HUES64 (cell line): ENCODE data around the gene MARK1.
A peak's percentile ranks its signal among the peaks of the same experiment; 100 is the strongest.
"Not testable (repeated sequence)": the region's sequence is repeated elsewhere in the genome, so short reads cannot be mapped to it uniquely, and the experiment has no call there.

ENCODE experiments used
- H3K27ac ChIP-seq: 2 replicates; pipeline ENCODE4 v1.7.0; 2013; ENCODE audit warnings: low read depth, low read length, inconsistent platforms
- H3K27me3 ChIP-seq: 2 replicates; pipeline ENCODE4 v1.6.1; 2013; ENCODE audit warnings: mild to moderate bottlenecking, low read length; ENCODE audit not compliant: insufficient read depth
- H3K36me3 ChIP-seq: 2 replicates; pipeline ENCODE4 v1.6.1; 2013; ENCODE audit warnings: mild to moderate bottlenecking, low read length; ENCODE audit not compliant: insufficient read depth
- H3K4me1 ChIP-seq: 2 replicates; pipeline ENCODE4 v1.6.1; 2013; ENCODE audit warnings: mild to moderate bottlenecking, low read length, moderate library complexity; ENCODE audit not compliant: insufficient read depth
- H3K4me3 ChIP-seq: 2 replicates; pipeline ENCODE4 v1.5.1; 2013; ENCODE audit warnings: mild to moderate bottlenecking, low read length, moderate library complexity
- H3K9ac ChIP-seq: 2 replicates; pipeline ENCODE4 v1.6.1; 2013; ENCODE audit warnings: mild to moderate bottlenecking, low read depth, low read length
- H3K9me3 ChIP-seq: 2 replicates; pipeline ENCODE4 v1.6.1; 2013; ENCODE audit warnings: low read depth, low read length; ENCODE audit not compliant: insufficient read depth
- WGBS: fragments of 150-250, 120-280 bp; methylation state at CpG from one replicate; pipeline ENCODE4 v1.1.7; 2013; ENCODE audit warnings: missing lambda C conversion rate; 5-methylcytosine and 5-hydroxymethylcytosine counted together

Gene MARK1

GRCh38 chr1:220677251-220677650, 149.3 kb downstream of the MARK1 start:
- Histone ChIP-seq H3K27ac (no peak overlapping the region), H3K4me3 (no peak overlapping the region), H3K4me1 (no peaks in the 10 kb centered on the region), H3K36me3 (no peaks in the 10 kb centered on the region), H3K9me3 (no peaks in the 10 kb centered on the region), H3K27me3 (no peaks in the 10 kb centered on the region), H3K9ac (no peak overlapping the region)
- 83% methylated on average over 1 of the region's 2 CpGs for WGBS

DNA sequence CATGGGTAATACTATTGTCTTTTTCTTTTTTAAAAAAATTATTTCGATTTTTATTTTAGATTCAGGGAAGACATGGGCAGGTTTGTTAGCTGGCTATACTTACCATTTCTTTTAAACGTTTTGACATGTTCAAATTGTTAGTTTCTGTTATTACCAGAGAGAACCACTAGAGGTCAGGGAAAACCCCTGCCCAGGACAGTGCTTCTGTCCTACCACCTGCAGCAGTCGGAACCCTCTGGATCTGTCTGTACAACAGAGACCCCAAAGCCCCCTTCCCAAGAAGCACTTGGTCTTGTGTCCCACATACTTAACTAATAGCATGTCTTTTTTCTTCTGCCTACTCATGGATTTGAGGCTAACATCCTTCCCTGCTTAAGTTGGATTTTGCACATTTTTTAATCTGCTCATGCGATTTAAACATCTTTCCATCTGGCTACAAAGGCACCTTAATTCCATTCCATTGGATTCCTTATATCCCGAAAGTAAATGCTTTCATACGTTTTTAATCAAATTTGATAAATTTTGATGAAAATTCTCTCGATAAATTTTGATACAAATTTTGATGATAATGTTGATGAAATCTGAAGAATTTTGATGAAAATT, 152.2 kb downstream of the MARK1 start:
- H3K4me1 ChIP-seq: no peaks in the 10 kb centered on the region
- no peaks in the 10 kb centered on the region for H3K27me3 ChIP-seq
- WGBS: 50% methylated on average over 6 of the region's 7 CpGs
- no peaks in the 10 kb centered on the region for H3K9me3 ChIP-seq
- no peak overlapping the region for H3K4me3 ChIP-seq
- no peaks in the 10 kb centered on the region for H3K36me3 ChIP-seq
- no peak overlapping the region for H3K27ac ChIP-seq
- H3K9ac ChIP-seq: no peak overlapping the region

DNA sequence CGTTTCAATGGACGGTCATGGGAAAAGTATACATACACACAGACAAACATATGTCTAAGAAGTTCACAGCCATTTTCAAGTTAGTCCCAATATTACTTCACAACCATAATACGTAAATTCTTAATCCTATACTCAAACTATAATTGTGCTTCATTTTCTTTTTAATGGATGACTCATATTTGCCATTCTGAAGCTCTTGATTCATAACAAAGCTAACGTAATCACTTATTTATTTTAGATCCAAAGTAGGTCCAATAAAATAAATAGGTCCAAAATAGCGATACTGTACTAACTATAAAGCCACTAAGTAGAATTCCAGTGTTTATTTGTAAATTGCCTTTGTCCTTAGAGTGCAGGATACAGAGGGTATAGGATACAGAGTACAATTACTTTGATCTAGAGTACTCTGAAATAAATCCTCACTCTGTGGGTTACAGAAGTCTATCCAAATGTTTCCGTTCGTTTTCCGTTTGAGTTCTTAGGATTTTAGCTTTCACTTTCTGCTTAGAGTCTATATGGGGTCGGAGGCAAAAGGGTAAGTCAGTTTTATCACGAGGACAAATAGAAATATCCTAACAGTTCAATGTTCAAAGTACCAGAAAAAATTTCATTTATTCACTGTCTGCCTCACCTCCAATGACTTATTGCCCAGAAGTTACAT, 153.4 kb downstream of the MARK1 start:
- Histone ChIP-seq H3K36me3 (no peaks in the 10 kb centered on the region), H3K27me3 (no peaks in the 10 kb centered on the region), H3K9me3 (no peaks in the 10 kb centered on the region), H3K27ac (no peak overlapping the region), H3K4me1 (no peaks in the 10 kb centered on the region), H3K4me3 (no peak overlapping the region), H3K9ac (no peak overlapping the region)
- 96% methylated on average over 10 of the region's 10 CpGs for WGBS

GRCh38 chr1:220682901-220683576, 155.1 kb downstream of the MARK1 start:
- Histone ChIP-seq H3K27ac (no peak overlapping the region), H3K9me3 (no peaks in the 10 kb centered on the region), H3K4me3 (no peak overlapping the region), H3K36me3 (no peaks in the 10 kb centered on the region), H3K4me1 (no peaks in the 10 kb centered on the region), H3K27me3 (no peaks in the 10 kb centered on the region), H3K9ac (no peak overlapping the region)
- WGBS: 92% methylated on average over 17 of the region's 17 CpGs

GRCh38 chr1:220683716-220684115, 155.8 kb downstream of the MARK1 start:
- not testable (repeated sequence) for H3K27me3 ChIP-seq, H3K4me3 ChIP-seq, H3K27ac ChIP-seq, H3K9me3 ChIP-seq, H3K36me3 ChIP-seq, H3K4me1 ChIP-seq, H3K9ac ChIP-seq
- 97% methylated on average over 12 of the region's 12 CpGs for WGBS

DNA sequence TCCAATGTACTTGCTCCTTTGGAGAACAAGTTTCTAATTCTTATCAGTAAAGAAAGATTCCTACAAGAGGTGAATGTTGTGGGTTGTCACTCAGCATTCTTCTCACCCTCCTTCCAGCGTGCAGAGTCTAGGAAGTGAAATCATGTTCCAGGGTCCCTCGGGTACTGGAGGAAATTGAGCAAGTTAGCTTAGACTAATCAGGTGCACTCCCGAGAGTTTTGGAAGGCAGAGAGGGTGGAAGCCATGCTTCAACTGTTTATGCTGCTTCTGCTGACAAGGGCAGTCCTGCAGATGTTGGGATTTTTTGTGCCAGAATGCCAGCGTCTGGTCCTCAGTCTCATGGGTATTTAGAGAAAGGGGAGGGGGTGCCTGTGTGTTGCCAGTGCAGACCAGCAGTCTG, 157.0 kb downstream of the MARK1 start:
- Histone ChIP-seq H3K27ac (no peak overlapping the region), H3K4me1 (no peaks in the 10 kb centered on the region), H3K9me3 (no peaks in the 10 kb centered on the region), H3K27me3 (peaks cover 8% of the 10 kb centered on the region; the same call in 1 of the 2 replicates), H3K36me3 (no peaks in the 10 kb centered on the region), H3K9ac (no peak overlapping the region), H3K4me3 (no peak overlapping the region)
- 87% methylated on average over 4 of the region's 4 CpGs for WGBS

DNA sequence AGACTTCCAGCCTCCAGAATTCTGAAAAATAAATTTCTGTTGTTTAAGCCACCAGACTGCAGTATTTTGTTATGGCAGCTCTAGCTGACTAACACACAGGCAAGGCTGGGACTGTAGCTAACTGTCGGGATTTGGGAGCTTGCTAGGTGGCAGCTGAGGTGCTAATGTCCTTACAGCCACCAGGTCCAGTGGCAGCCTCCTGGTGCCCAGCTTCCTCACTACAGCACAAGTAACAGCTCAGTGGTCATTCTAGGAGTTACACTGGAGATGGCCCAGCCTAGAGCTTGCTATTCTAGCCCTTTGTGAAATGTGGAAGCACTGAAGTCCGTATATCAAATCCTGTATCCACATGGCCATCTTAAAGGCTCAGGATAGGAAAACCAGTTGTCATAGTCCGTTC, 157.9 kb downstream of the MARK1 start:
- Histone ChIP-seq H3K27ac (no peak overlapping the region), H3K9me3 (no peaks in the 10 kb centered on the region), H3K27me3 (peaks cover 16% of the 10 kb centered on the region), H3K4me1 (no peaks in the 10 kb centered on the region), H3K36me3 (no peaks in the 10 kb centered on the region), H3K4me3 (no peak overlapping the region), H3K9ac (no peak overlapping the region)
- WGBS: 96% methylated on average over 3 of the region's 3 CpGs

GRCh38 chr1:220687809-220688208, 159.9 kb downstream of the MARK1 start:
- Histone ChIP-seq H3K36me3 (no peaks in the 10 kb centered on the region), H3K4me1 (no peaks in the 10 kb centered on the region), H3K27me3 (peaks cover 35% of the 10 kb centered on the region), H3K9ac (no peak overlapping the region), H3K9me3 (no peaks in the 10 kb centered on the region), H3K4me3 (no peak overlapping the region), H3K27ac (no peak overlapping the region)
- WGBS: 88% methylated on average over 4 of the region's 5 CpGs

GRCh38 chr1:220689666-220690065, 161.7 kb downstream of the MARK1 start:
- no peaks in the 10 kb centered on the region for H3K36me3 ChIP-seq
- peak overlapping the region; percentile 78 for H3K4me3 ChIP-seq
- H3K4me1 ChIP-seq: no peaks in the 10 kb centered on the region
- H3K9me3 ChIP-seq: no peaks in the 10 kb centered on the region
- 57% methylated on average over 14 of the region's 14 CpGs for WGBS
- no peak overlapping the region for H3K27ac ChIP-seq
- H3K9ac ChIP-seq: no peak overlapping the region
- H3K27me3 ChIP-seq: peaks cover 36% of the 10 kb centered on the region

GRCh38 chr1:220690140-220691052, 162.5 kb downstream of the MARK1 start, which contains the start of gene C1orf115:
TSS of gene C1orf115 (plus strand) at chr1:220690363. CDS start at chr1:220690403, 40 bp downstream.
- Histone ChIP-seq H3K4me3 (peak within 1 kb of the TSS; percentile 78), H3K9me3 (no peaks in the 10 kb centered on the region), H3K36me3 (no peaks in the 10 kb centered on the region), H3K27ac (no peak within 1 kb of the TSS), H3K9ac (peak within 1 kb of the TSS; percentile 60), H3K27me3 (peaks cover 36% of the 10 kb centered on the region), H3K4me1 (no peaks in the 10 kb centered on the region)
- 1% methylated on average over 96 of the region's 96 CpGs for WGBS
